Astrocyte (in vitro differentiated cells and primary cell): ENCODE measurements around the gene RALB.

Source experiments
- CTCF ChIP-seq: IDR thresholded peaks from 2 replicates; pipeline ENCODE4 v1.5.1; 2011; ENCODE audit warnings: low read depth, mild to moderate bottlenecking, inconsistent platforms, low read length, moderate library complexity; ENCODE audit not compliant: insufficient read depth
- EZH2 ChIP-seq: IDR thresholded peaks from 2 replicates; pipeline ENCODE4 v1.6.1; 2012; ENCODE audit warnings: mild to moderate bottlenecking, low read length, inconsistent platforms; ENCODE audit not compliant: insufficient read depth

DNA sequence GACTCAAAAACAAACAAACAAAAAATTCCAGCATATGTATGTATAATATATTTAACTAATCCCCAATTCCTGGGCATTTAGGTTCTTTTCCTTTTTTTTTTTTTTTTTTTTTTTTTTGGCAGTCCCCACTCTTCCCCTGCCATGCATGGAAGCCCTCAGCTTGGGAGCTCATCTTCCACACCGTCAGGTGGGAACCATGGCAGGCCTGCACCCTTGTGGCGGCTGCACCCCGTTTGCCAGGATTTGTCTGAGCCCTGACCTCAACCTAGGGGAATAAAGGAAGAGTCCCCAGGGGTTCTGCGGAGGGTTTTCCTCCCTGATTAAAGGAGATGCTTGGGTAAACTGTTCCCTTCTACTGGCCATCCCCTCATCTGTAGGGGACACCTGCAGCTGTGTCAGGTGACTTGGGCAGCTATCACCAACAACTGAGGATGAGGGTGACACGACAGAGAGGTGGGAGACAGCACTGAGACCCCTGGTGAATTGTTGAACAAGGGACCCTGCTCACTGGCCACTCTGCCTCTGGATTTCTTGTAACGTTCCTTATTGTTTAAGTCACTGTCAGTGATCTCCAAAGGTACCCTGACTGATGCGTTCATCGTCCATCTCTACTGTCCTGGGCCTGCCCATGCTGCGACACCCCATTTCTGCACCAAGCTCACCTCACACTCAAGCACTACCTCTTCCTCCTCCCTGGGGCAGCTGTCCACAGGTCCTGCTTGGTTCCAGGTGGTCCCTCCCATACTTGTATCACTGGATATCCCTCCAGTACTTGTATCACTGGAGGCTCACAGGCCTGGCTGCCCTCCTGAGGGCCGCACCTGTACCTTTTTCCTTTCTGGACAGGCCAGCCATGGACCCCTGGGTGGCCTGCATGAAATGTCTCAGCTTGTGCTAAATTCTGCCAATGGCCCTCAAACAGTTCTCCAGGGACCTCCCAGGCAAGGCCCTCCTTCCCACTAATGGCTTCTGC is 44.0 kb upstream of the RALB start:
- TF ChIP-seq CTCF (no peak), EZH2 (no peak)
